Progenitor cell of endocrine pancreas (in vitro differentiated cells): Measurements from ENCODE around the gene ATP13A5. TPM values are rescaled to one million over a fixed set of nuclear protein-coding genes. Genes with fewer than 3 reads are reported as not detected.
A peak's percentile ranks its signal among the peaks of the same experiment; 100 is the strongest.

Experiments
- DNase-seq: peaks from one replicate; pipeline ENCODE4 v3.0.0; 2021; ENCODE audit warnings: low spot score; ENCODE audit not compliant: unreplicated experiment
- H3K27ac Mint-ChIP-seq: 2 replicates; pipeline ENCODE4 v1.8.0; 2021; ENCODE audit warnings: mild to moderate bottlenecking, moderate library complexity, mixed read lengths
- H3K27me3 Mint-ChIP-seq: 2 replicates; pipeline ENCODE4 v1.8.0; 2021; ENCODE audit warnings: mixed read lengths
- H3K36me3 Mint-ChIP-seq: 2 replicates; pipeline ENCODE4 v1.8.0; 2022; ENCODE audit warnings: mixed read lengths; ENCODE audit not compliant: insufficient read depth
- H3K4me1 Mint-ChIP-seq: 2 replicates; pipeline ENCODE4 v1.8.0; 2021; ENCODE audit warnings: low read depth, mixed read lengths
- H3K4me3 Mint-ChIP-seq: 2 replicates; pipeline ENCODE4 v1.8.0; 2021; ENCODE audit warnings: low read depth, mild to moderate bottlenecking, moderate library complexity, mixed read lengths
- H3K9me3 Mint-ChIP-seq: 2 replicates; pipeline ENCODE4 v1.8.0; 2021; ENCODE audit warnings: low read depth, mixed read lengths
- total RNA-seq: library from RNA; stranded (reverse); gene quantifications from 2 replicates; pipeline ENCODE4 v1.2.1, GENCODE V29; 2021
- TF ChIP-seq, protein P1 (sequence below): fragments of 200-600 bp; sonication (generic); IDR thresholded peaks from one replicate; pipeline ENCODE4 v1.5.0; 2021; ENCODE audit warnings: antibody characterized with exemption, mild to moderate bottlenecking; ENCODE audit not compliant: unreplicated experiment

Gene ATP13A5
- total RNA-seq, 1 donor from 2014 or later, result 0.07 TPM

DNA sequence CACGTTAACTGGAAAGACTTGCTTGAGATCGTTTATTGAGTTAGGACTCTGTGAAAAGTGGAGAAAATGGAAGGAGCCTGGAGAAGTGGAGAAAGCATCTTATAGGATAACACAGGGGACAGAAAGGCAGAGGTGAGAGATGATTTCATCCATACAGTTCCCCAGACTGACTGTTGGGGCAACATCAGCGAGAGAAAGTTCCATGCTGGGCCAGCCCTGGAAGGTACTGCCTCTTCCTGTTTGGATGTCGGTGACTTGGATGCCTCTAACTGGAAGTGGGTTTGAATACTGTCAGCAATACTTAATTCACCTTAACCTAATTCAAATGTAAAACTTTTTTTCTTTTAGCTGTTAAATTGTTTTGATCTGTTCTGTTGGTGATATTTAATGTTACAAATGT lies 32.3 kb downstream of the ATP13A5 start:
- H3K4me1 Mint-ChIP-seq, result peaks cover 24% of the 10 kb centered on the region
- no peaks in the 10 kb centered on the region for H3K9me3 Mint-ChIP-seq
- no peak overlapping the region for H3K27ac Mint-ChIP-seq
- peaks cover 7% of the 10 kb centered on the region for H3K27me3 Mint-ChIP-seq
- no peaks in the 10 kb centered on the region for H3K36me3 Mint-ChIP-seq
- TF ChIP-seq, protein P1, sequence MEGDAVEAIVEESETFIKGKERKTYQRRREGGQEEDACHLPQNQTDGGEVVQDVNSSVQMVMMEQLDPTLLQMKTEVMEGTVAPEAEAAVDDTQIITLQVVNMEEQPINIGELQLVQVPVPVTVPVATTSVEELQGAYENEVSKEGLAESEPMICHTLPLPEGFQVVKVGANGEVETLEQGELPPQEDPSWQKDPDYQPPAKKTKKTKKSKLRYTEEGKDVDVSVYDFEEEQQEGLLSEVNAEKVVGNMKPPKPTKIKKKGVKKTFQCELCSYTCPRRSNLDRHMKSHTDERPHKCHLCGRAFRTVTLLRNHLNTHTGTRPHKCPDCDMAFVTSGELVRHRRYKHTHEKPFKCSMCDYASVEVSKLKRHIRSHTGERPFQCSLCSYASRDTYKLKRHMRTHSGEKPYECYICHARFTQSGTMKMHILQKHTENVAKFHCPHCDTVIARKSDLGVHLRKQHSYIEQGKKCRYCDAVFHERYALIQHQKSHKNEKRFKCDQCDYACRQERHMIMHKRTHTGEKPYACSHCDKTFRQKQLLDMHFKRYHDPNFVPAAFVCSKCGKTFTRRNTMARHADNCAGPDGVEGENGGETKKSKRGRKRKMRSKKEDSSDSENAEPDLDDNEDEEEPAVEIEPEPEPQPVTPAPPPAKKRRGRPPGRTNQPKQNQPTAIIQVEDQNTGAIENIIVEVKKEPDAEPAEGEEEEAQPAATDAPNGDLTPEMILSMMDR, result no peak
- no peak for DNase-seq
- no peak overlapping the region for H3K4me3 Mint-ChIP-seq

DNA sequence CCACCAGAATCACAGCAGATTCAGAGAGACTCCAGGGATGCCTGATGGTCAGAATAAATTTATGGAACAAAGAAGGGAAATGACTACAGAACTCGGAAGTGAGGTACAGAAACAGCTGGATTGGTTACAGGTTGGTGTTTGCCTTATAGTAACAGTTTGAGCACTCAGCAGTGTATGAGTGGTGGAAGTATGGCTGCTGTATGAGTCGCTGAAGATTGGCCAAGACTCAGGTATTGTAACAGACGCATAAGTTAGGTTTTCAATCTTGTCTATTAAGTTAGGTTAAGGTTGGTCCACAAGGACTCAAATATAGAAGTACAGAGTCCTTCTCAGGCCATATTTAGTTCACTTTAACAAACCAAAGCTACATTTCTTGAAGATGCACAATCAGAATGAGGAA lies 33.1 kb downstream of the ATP13A5 start:
- Mint-ChIP-seq H3K9me3 (no peaks in the 10 kb centered on the region), H3K4me1 (peaks cover 17% of the 10 kb centered on the region), H3K4me3 (no peak overlapping the region), H3K27me3 (peaks cover 7% of the 10 kb centered on the region), H3K27ac (no peak overlapping the region), H3K36me3 (no peaks in the 10 kb centered on the region)
- TF ChIP-seq, protein P1, result no peak
- no peak for DNase-seq

DNA sequence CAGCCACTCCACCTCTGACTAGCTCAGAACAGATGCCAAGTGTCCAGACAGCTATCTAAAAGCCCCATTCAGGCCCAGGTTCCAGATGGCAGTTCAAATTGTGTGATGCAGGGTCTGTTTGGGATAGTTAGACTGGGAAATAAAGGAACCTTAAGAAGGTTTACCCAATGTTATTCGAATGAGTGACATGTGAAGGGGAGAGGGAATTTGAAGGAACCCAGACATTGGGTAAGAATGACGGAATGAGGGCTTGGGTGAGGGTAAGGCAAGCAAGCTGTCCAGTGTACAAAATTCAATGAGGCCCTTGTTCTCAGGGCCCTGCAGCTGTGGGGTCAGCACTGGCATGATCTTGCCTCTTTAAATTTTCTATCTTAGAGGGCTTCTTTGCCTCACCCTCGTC lies 34.1 kb downstream of the ATP13A5 start:
- H3K4me3 Mint-ChIP-seq, result no peak overlapping the region
- H3K36me3 Mint-ChIP-seq, result no peaks in the 10 kb centered on the region
- TF ChIP-seq, protein P1, result no peak
- peaks cover 7% of the 10 kb centered on the region for H3K27me3 Mint-ChIP-seq
- no peak for DNase-seq
- peaks cover 16% of the 10 kb centered on the region for H3K4me1 Mint-ChIP-seq
- no peak overlapping the region for H3K27ac Mint-ChIP-seq
- no peaks in the 10 kb centered on the region for H3K9me3 Mint-ChIP-seq

DNA sequence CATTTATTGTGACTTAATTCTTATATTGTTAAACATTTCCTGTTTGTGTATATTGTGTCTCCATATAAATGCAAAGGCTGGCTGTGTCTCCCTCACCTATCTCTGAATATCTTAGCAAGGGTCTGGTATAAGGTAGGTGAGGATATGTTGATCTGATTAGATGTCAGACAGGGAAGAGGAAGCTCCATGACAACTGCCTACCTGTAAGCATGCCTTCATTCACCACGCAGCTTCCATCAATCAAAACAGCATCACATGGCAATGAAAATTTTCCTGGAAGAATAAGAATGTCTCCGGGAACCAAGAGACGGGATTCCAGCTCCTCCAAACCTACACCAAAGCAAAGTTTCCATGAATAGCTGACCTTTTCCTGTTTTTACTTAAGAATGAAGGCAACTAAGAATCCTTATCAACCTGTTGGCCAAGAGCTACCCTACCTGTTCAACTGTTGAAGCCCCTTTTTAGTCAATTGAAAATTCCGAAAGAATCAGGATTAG lies 34.8 kb downstream of the ATP13A5 start:
- Mint-ChIP-seq H3K27ac (no peak overlapping the region), H3K27me3 (peaks cover 7% of the 10 kb centered on the region), H3K36me3 (no peaks in the 10 kb centered on the region), H3K4me3 (no peak overlapping the region), H3K4me1 (peaks cover 16% of the 10 kb centered on the region), H3K9me3 (no peaks in the 10 kb centered on the region)
- TF ChIP-seq, protein P1, result no peak
- no peak for DNase-seq

DNA sequence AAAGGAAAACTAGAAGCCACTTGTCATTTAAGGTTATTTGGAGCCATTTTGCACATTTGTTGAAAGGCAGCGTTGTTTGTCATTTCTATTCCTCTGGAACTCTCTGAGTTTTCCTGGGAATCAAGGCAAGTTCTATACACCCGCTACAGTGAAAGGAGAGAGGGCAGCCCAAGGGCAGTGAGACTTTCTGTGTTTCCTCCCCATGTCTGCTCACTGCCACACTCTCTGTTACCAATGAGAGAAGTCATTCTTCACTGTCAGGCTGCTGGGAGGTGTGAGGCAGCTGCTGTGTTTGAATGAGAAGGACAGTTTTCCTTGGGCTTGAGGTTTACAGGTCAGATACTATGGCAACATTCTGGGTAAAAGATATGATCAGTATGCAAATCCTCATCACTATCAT lies 36.0 kb downstream of the ATP13A5 start:
- no peaks in the 10 kb centered on the region for H3K36me3 Mint-ChIP-seq
- no peak overlapping the region for H3K4me3 Mint-ChIP-seq
- peaks cover 7% of the 10 kb centered on the region for H3K27me3 Mint-ChIP-seq
- peak overlapping the region; percentile 14 for H3K27ac Mint-ChIP-seq
- peaks cover 5% of the 10 kb centered on the region for H3K4me1 Mint-ChIP-seq
- H3K9me3 Mint-ChIP-seq, result peaks cover under 1% of the 10 kb centered on the region
- DNase-seq, result no peak
- TF ChIP-seq, protein P1, result no peak
